Mucosa of stomach (tissue), 1 donor: ENCODE measurements around the gene REC114.
"Not testable (repeated sequence)": the region's sequence is repeated elsewhere in the genome, so short reads cannot be mapped to it uniquely, and the experiment has no call there.

ENCODE experiments used
- H3K27me3 ChIP-seq: one replicate; pipeline ENCODE4 v1.7.0; 2013; ENCODE audit warnings: mild to moderate bottlenecking, low read length; ENCODE audit not compliant: control insufficient read depth, insufficient read depth
- H3K36me3 ChIP-seq: one replicate; pipeline ENCODE4 v1.7.0; 2013; ENCODE audit warnings: low read length; ENCODE audit not compliant: control insufficient read depth, insufficient read depth
- H3K4me1 ChIP-seq: one replicate; pipeline ENCODE4 v1.7.0; 2013; ENCODE audit warnings: mild to moderate bottlenecking, low read length; ENCODE audit not compliant: control insufficient read depth, insufficient read depth
- H3K4me3 ChIP-seq: one replicate; pipeline ENCODE4 v1.7.0; 2013; ENCODE audit warnings: low read length
- H3K9ac ChIP-seq: one replicate; pipeline ENCODE4 v1.7.0; 2013; ENCODE audit warnings: mild to moderate bottlenecking, low read length, moderate library complexity
- H3K9me3 ChIP-seq: one replicate; pipeline ENCODE4 v1.7.0; 2013; ENCODE audit warnings: mild to moderate bottlenecking, low read length, moderate library complexity; ENCODE audit not compliant: control insufficient read depth
- donor health status: Pancreatic carcinoma.

Gene REC114

GRCh38 chr15:73460662-73461061, 17.7 kb downstream of the REC114 start:
- no peak overlapping the region for H3K4me3 ChIP-seq
- H3K9me3 ChIP-seq: no peaks in the 10 kb centered on the region
- no peak overlapping the region for H3K9ac ChIP-seq
- H3K4me1 ChIP-seq: peaks cover 9% of the 10 kb centered on the region
- no peaks in the 10 kb centered on the region for H3K27me3 ChIP-seq
- no peaks in the 10 kb centered on the region for H3K36me3 ChIP-seq

GRCh38 chr15:73464602-73465001, 21.6 kb downstream of the REC114 start:
- H3K4me3 ChIP-seq: no peak overlapping the region
- no peaks in the 10 kb centered on the region for H3K36me3 ChIP-seq
- no peaks in the 10 kb centered on the region for H3K9me3 ChIP-seq
- H3K27me3 ChIP-seq: peaks cover 2% of the 10 kb centered on the region
- no peak overlapping the region for H3K9ac ChIP-seq
- no peaks in the 10 kb centered on the region for H3K4me1 ChIP-seq

- H3K27me3 ChIP-seq: peaks cover 2% of the 10 kb centered on the region
- no peak overlapping the region for H3K4me3 ChIP-seq
- H3K4me1 ChIP-seq: no peaks in the 10 kb centered on the region
- no peak overlapping the region for H3K9ac ChIP-seq
- no peaks in the 10 kb centered on the region for H3K9me3 ChIP-seq
- no peaks in the 10 kb centered on the region for H3K36me3 ChIP-seq
Measured at GRCh38 chr15:73467758-73468157, 24.8 kb downstream of the REC114 start.

- H3K4me3 ChIP-seq: no peak overlapping the region
- no peak overlapping the region for H3K9ac ChIP-seq
- H3K9me3 ChIP-seq: no peaks in the 10 kb centered on the region
- H3K27me3 ChIP-seq: no peaks in the 10 kb centered on the region
- no peaks in the 10 kb centered on the region for H3K4me1 ChIP-seq
- no peaks in the 10 kb centered on the region for H3K36me3 ChIP-seq
Measured at GRCh38 chr15:73474785-73475184, 31.8 kb downstream of the REC114 start.

- no peaks in the 10 kb centered on the region for H3K36me3 ChIP-seq
- no peaks in the 10 kb centered on the region for H3K4me1 ChIP-seq
- H3K27me3 ChIP-seq: no peaks in the 10 kb centered on the region
- H3K9ac ChIP-seq: no peak overlapping the region
- H3K9me3 ChIP-seq: no peaks in the 10 kb centered on the region
- H3K4me3 ChIP-seq: no peak overlapping the region
Measured at GRCh38 chr15:73476704-73477216, 33.8 kb downstream of the REC114 start.

GRCh38 chr15:73480050-73480449, 37.1 kb downstream of the REC114 start:
- H3K9ac ChIP-seq: no peak overlapping the region
- no peaks in the 10 kb centered on the region for H3K9me3 ChIP-seq
- no peak overlapping the region for H3K4me3 ChIP-seq
- no peaks in the 10 kb centered on the region for H3K27me3 ChIP-seq
- no peaks in the 10 kb centered on the region for H3K36me3 ChIP-seq
- no peaks in the 10 kb centered on the region for H3K4me1 ChIP-seq

GRCh38 chr15:73482166-73482565, 39.2 kb downstream of the REC114 start:
- H3K9me3 ChIP-seq: no peaks in the 10 kb centered on the region
- H3K4me3 ChIP-seq: no peak overlapping the region
- no peak overlapping the region for H3K9ac ChIP-seq
- H3K36me3 ChIP-seq: no peaks in the 10 kb centered on the region
- no peaks in the 10 kb centered on the region for H3K4me1 ChIP-seq
- no peaks in the 10 kb centered on the region for H3K27me3 ChIP-seq

GRCh38 chr15:73483053-73483452, 40.1 kb downstream of the REC114 start:
- no peaks in the 10 kb centered on the region for H3K36me3 ChIP-seq
- no peaks in the 10 kb centered on the region for H3K27me3 ChIP-seq
- H3K4me3 ChIP-seq: no peak overlapping the region
- H3K9ac ChIP-seq: no peak overlapping the region
- H3K4me1 ChIP-seq: no peaks in the 10 kb centered on the region
- H3K9me3 ChIP-seq: no peaks in the 10 kb centered on the region

- H3K4me1 ChIP-seq: no peaks in the 10 kb centered on the region
- no peaks in the 10 kb centered on the region for H3K27me3 ChIP-seq
- H3K9ac ChIP-seq: no peak overlapping the region
- no peak overlapping the region for H3K4me3 ChIP-seq
- H3K9me3 ChIP-seq: no peaks in the 10 kb centered on the region
- H3K36me3 ChIP-seq: no peaks in the 10 kb centered on the region
Measured at GRCh38 chr15:73485372-73485771, 42.4 kb downstream of the REC114 start.

- not testable (repeated sequence) for H3K27me3 ChIP-seq, H3K4me3 ChIP-seq, H3K9me3 ChIP-seq, H3K9ac ChIP-seq, H3K4me1 ChIP-seq, H3K36me3 ChIP-seq
Measured at GRCh38 chr15:73485885-73486284, 42.9 kb downstream of the REC114 start.

- no peaks in the 10 kb centered on the region for H3K27me3 ChIP-seq
- H3K4me1 ChIP-seq: no peaks in the 10 kb centered on the region
- no peak overlapping the region for H3K4me3 ChIP-seq
- H3K9me3 ChIP-seq: no peaks in the 10 kb centered on the region
- H3K9ac ChIP-seq: no peak overlapping the region
- no peaks in the 10 kb centered on the region for H3K36me3 ChIP-seq
Measured at GRCh38 chr15:73488698-73489097, 45.7 kb downstream of the REC114 start.

- Histone ChIP-seq H3K9me3 (no peaks in the 10 kb centered on the region), H3K4me1 (no peaks in the 10 kb centered on the region), H3K36me3 (no peaks in the 10 kb centered on the region), H3K27me3 (no peaks in the 10 kb centered on the region), H3K4me3 (no peak overlapping the region), H3K9ac (no peak overlapping the region)
Measured at GRCh38 chr15:73493922-73494321, 51.0 kb downstream of the REC114 start.

GRCh38 chr15:73495181-73495580, 52.2 kb downstream of the REC114 start:
- H3K36me3 ChIP-seq: no peaks in the 10 kb centered on the region
- no peaks in the 10 kb centered on the region for H3K27me3 ChIP-seq
- H3K9ac ChIP-seq: no peak overlapping the region
- no peaks in the 10 kb centered on the region for H3K9me3 ChIP-seq
- no peak overlapping the region for H3K4me3 ChIP-seq
- no peaks in the 10 kb centered on the region for H3K4me1 ChIP-seq
